ENCODE data around the gene BAD. TPM values are rescaled to one million over a fixed set of nuclear protein-coding genes. Genes with fewer than 3 reads are reported as not detected.
A peak's percentile ranks its signal among the peaks of the same experiment; 100 is the strongest.

Gene BAD
- total RNA-seq, 1 donor from 2014 or later, result 47.0 TPM

DNA sequence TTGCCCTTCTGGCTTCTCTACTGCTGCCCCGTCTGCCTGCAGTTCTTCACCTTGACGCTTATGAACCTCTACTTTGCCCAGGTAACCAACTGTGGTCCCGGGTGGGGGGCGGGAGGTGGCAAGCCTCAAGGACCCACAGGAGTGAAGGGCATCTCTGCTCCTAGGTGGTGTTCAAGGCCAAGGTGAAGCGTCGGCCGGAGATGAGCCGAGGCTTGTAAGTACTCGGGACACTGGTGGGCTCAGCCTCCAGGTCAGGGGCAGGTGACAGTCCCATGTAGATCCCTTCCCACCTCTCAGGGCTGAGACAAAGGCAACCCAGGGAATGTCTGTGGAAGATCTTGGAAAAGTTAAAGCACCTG lies 2.3 kb upstream of the BAD start:
- Mint-ChIP-seq H3K9me3 (ENCODE audit: unreplicated experiment) (peaks cover 8% of the 10 kb centered on the region), H3K4me3 (ENCODE audit: unreplicated experiment) (peak overlapping the region; percentile 86), H3K36me3 (ENCODE audit: unreplicated experiment) (peaks cover 5% of the 10 kb centered on the region), H3K27ac (ENCODE audit: unreplicated experiment) (peak overlapping the region; percentile 65), H3K4me1 (ENCODE audit: low read depth, unreplicated experiment) (peaks cover 7% of the 10 kb centered on the region), H3K27me3 (ENCODE audit: unreplicated experiment) (peaks cover 6% of the 10 kb centered on the region)
- DNase-seq, result no peak
- TF ChIP-seq, protein P1, sequence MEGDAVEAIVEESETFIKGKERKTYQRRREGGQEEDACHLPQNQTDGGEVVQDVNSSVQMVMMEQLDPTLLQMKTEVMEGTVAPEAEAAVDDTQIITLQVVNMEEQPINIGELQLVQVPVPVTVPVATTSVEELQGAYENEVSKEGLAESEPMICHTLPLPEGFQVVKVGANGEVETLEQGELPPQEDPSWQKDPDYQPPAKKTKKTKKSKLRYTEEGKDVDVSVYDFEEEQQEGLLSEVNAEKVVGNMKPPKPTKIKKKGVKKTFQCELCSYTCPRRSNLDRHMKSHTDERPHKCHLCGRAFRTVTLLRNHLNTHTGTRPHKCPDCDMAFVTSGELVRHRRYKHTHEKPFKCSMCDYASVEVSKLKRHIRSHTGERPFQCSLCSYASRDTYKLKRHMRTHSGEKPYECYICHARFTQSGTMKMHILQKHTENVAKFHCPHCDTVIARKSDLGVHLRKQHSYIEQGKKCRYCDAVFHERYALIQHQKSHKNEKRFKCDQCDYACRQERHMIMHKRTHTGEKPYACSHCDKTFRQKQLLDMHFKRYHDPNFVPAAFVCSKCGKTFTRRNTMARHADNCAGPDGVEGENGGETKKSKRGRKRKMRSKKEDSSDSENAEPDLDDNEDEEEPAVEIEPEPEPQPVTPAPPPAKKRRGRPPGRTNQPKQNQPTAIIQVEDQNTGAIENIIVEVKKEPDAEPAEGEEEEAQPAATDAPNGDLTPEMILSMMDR (IDR thresholded peaks at IDR 0.05; ENCODE audit: partially characterized antibody, unreplicated experiment), result no peak

GRCh38 chr11:64285885-64286800 lies 1.7 kb upstream of the BAD start:
- H3K27me3 Mint-ChIP-seq (ENCODE audit: unreplicated experiment), result peaks cover 8% of the 10 kb centered on the region
- DNase-seq, result no peak
- H3K4me3 Mint-ChIP-seq (ENCODE audit: unreplicated experiment), result peak overlapping the region; percentile 86
- H3K27ac Mint-ChIP-seq (ENCODE audit: unreplicated experiment), result peak overlapping the region; percentile 65
- TF ChIP-seq, protein P1 (IDR thresholded peaks at IDR 0.05; ENCODE audit: partially characterized antibody, unreplicated experiment), result no peak
- peaks cover 10% of the 10 kb centered on the region for H3K4me1 Mint-ChIP-seq (ENCODE audit: low read depth, unreplicated experiment)
- H3K9me3 Mint-ChIP-seq (ENCODE audit: unreplicated experiment), result peaks cover 8% of the 10 kb centered on the region
- H3K36me3 Mint-ChIP-seq (ENCODE audit: unreplicated experiment), result peaks cover 5% of the 10 kb centered on the region

DNA sequence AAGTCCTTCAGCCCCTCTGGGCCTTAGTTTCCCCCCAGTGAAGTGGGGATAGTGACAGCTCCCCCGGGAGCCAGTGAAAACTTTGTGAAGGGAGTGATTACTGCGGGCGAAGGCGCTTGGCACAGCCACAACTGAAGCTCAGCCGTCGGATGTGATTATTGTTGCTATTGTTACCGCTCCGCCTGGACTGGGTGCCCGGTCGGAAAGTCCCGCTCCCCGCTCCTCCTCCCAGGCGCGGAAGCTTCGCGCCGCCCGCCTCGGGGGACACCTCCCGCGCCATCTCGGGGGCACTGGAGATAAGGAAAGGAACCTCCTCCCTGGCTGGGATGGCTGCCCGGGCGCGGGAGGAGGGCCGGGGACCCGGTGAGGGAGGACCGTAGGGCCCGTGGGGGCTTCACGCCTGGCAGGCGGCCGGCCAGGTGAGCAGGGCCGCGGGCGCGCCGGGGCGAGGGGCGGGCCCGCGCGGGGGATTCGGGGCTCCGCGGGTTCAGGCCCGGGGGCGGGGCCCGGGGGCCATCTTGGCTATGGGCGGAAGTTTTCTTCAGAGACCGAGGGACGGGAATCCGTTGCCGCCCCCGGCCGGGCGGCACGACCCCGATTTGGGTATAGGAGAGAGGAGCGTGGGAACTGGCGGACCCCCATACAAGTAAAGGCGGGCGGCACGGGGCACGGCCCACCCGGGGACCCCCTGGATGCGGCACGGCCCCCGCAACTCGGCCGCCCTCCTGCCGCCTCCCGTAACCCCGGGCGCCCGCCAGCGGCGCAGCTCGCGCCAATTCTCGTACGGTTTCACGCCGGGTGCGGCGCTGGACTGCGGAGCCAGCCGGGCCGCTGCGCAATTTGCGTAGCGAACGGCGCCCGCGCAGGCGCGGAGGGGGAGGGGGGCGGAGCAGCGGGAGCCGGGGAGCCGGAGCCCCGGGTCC lies 758 bp upstream of the BAD start, which contains the start of gene GPR137:
TSS of gene GPR137 (plus strand) at position 887 of the 923 bp plus-strand sequence. CDS start 677 bp downstream, outside the sequence.
- no peaks in the 10 kb centered on the region for H3K36me3 Mint-ChIP-seq (ENCODE audit: unreplicated experiment)
- peak within 1 kb of the TSS; percentile 87 for H3K4me3 Mint-ChIP-seq (ENCODE audit: unreplicated experiment)
- peak; percentile 91 for DNase-seq
- TF ChIP-seq, protein P1 (IDR thresholded peaks at IDR 0.05; ENCODE audit: partially characterized antibody, unreplicated experiment), result no peak
- peaks cover 3% of the 10 kb centered on the region for H3K27me3 Mint-ChIP-seq (ENCODE audit: unreplicated experiment)
- H3K4me1 Mint-ChIP-seq (ENCODE audit: low read depth, unreplicated experiment), result peaks cover 8% of the 10 kb centered on the region
- peak within 1 kb of the TSS; percentile 65 for H3K27ac Mint-ChIP-seq (ENCODE audit: unreplicated experiment)
- H3K9me3 Mint-ChIP-seq (ENCODE audit: unreplicated experiment), result peaks cover 8% of the 10 kb centered on the region

- Mint-ChIP-seq H3K27ac (ENCODE audit: unreplicated experiment) (no peak overlapping the region), H3K4me3 (ENCODE audit: unreplicated experiment) (peak overlapping the region; percentile 34)
These were observed 1.4 kb downstream of the BAD start for GRCh38 chr11:64283092-64283491.

More at GRCh38 chr11:64283092-64283491, 1.4 kb downstream of the BAD start:
- TF ChIP-seq, protein P1 (IDR thresholded peaks at IDR 0.05; ENCODE audit: partially characterized antibody, unreplicated experiment), result no peak
- Mint-ChIP-seq H3K9me3 (ENCODE audit: unreplicated experiment) (peaks cover 8% of the 10 kb centered on the region), H3K27me3 (ENCODE audit: unreplicated experiment) (peaks cover 2% of the 10 kb centered on the region), H3K4me1 (ENCODE audit: low read depth, unreplicated experiment) (peaks cover 8% of the 10 kb centered on the region), H3K36me3 (ENCODE audit: unreplicated experiment) (no peaks in the 10 kb centered on the region)
- no peak for DNase-seq
